Mononuclear cell (primary cell): ENCODE measurements around the gene SOCS3. TPM values are rescaled to one million over a fixed set of nuclear protein-coding genes. Genes with fewer than 3 reads are reported as not detected.
A peak's percentile ranks its signal among the peaks of the same experiment; 100 is the strongest.
"Not testable (repeated sequence)": the region's sequence is repeated elsewhere in the genome, so short reads cannot be mapped to it uniquely, and the experiment has no call there.

Experiments
- H3K27me3 ChIP-seq: 2 replicates; pipeline ENCODE4 v1.6.0; 2011; ENCODE audit warnings: low read length, control low read depth; ENCODE audit not compliant: insufficient read depth
- H3K4me1 ChIP-seq: 2 replicates; pipeline ENCODE4 v1.5.1; 2011; ENCODE audit warnings: mild to moderate bottlenecking, low read length, control low read depth; ENCODE audit not compliant: insufficient read depth
- H3K4me3 ChIP-seq: 2 replicates; pipeline ENCODE4 v1.5.1; 2011; ENCODE audit warnings: mild to moderate bottlenecking, low read length, moderate library complexity
- H3K9me3 ChIP-seq: 2 replicates; pipeline ENCODE4 v1.5.1; 2011; ENCODE audit warnings: low read depth, mild to moderate bottlenecking, control low read depth, low read length
- total RNA-seq: library from RNA; depleted of rRNA; stranded (reverse); fragments of >200 nt; gene quantifications from one replicate; pipeline ENCODE4 v1.2.3, GENCODE V29; 2012

The SOCS3 gene
- total RNA-seq, 1 donor: 503 TPM

- Histone ChIP-seq H3K27me3 (no peaks in the 10 kb centered on the region), H3K9me3 (no peaks in the 10 kb centered on the region), H3K4me3 (no peak overlapping the region), H3K4me1 (peaks cover 29% of the 10 kb centered on the region)
These were observed 36.0 kb downstream of the SOCS3 start for GRCh38 chr17:78323826-78324390.

DNA sequence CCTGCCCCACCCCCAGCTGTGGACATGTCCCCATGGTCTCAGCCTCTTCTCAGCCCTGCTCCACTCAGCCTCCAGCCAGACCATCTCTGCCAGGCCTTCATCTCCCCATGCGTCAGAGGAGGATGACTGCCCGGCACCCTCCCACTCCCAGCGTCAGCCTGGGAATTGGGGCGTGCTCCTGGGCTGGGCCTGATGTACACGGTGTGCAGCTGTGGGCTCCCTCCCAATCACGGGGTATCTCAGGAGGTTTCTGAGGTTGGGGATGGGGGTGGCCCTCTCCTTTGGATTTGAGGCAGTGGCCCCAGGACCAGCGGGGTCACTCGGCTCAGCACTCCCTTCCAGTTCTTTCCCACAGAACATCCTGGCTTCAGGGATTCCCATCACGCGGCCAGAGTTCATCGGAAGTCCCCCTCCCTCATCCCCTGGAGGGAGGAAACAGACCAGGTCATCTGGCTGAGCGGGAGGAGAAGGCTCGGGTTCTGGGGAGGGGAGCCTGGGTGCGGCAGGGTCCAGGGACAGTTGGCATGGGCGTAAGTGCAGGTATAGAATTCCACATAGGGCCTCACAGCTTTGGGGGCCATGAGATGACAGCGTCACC is 36.9 kb downstream of the SOCS3 start:
- no peak overlapping the region for H3K4me3 ChIP-seq
- peaks cover 24% of the 10 kb centered on the region for H3K4me1 ChIP-seq
- H3K9me3 ChIP-seq: no peaks in the 10 kb centered on the region
- no peaks in the 10 kb centered on the region for H3K27me3 ChIP-seq

- Histone ChIP-seq H3K9me3 (no peaks in the 10 kb centered on the region), H3K4me3 (no peak overlapping the region)
These were observed 37.5 kb downstream of the SOCS3 start for GRCh38 chr17:78322327-78322857.

GRCh38 chr17:78318843-78319242 is 41.0 kb downstream of the SOCS3 start:
- peaks cover 44% of the 10 kb centered on the region for H3K4me1 ChIP-seq
- H3K4me3 ChIP-seq: no peak overlapping the region
- H3K9me3 ChIP-seq: no peaks in the 10 kb centered on the region
- H3K27me3 ChIP-seq: peaks cover 10% of the 10 kb centered on the region

More at GRCh38 chr17:78322327-78322857, 37.5 kb downstream of the SOCS3 start:
- Histone ChIP-seq H3K4me1 (peaks cover 29% of the 10 kb centered on the region), H3K27me3 (no peaks in the 10 kb centered on the region)

DNA sequence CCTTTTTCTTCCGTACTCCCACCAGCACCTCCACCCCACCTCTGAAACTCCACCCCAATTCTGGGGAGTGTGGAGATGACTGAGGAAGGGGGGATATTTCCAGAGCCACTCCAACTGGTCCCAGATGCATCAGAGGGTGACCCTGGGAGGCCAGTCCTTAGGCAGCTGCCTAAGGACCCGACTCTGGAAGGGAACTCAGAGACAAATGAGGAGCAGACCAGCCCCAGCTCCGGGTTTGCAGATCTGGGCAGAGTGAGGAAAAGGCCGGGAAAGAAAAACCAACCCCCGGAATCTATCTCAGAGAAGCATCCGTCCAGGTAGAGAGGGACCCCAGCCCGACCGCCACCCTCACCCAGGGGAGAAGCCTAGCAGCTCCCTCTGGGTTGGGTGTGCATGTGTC is 41.5 kb downstream of the SOCS3 start:
- peaks cover 43% of the 10 kb centered on the region for H3K4me1 ChIP-seq
- H3K4me3 ChIP-seq: no peak overlapping the region
- H3K9me3 ChIP-seq: no peaks in the 10 kb centered on the region
- H3K27me3 ChIP-seq: peaks cover 10% of the 10 kb centered on the region

DNA sequence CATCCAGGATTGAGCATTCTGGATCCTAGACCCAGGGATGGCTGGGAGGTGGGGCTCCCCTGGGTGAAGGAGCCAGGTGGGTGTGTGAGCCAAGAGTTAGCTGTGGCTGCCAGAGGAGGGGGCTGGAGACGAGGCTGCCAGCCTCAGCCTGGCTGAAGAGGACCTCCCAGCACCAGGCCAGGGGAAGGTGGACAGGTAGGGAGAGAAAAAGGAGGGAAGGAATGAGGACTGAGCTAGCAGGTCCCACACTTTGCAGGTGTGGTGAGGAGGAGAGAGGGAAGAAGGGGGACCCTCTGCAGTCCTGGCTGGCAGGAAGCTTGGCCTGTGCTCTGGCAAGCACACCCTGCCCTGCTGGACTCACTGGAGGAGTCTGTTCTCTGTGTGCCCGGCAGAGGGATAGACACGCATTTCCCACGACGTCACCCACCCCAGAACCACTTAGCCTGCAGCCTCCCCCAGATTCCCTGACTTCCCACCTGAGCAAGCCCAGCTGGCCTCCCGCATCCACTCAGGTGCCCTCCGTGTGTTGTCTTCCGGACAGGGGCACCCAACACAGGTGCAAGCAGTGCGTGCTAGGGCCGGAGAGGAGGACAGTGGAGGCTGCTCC is 42.0 kb downstream of the SOCS3 start:
- H3K4me1 ChIP-seq: peaks cover 43% of the 10 kb centered on the region
- H3K9me3 ChIP-seq: no peaks in the 10 kb centered on the region
- H3K27me3 ChIP-seq: peaks cover 13% of the 10 kb centered on the region
- H3K4me3 ChIP-seq: no peak overlapping the region

- H3K4me3 ChIP-seq: no peak overlapping the region
- H3K9me3 ChIP-seq: no peaks in the 10 kb centered on the region
- peaks cover 19% of the 10 kb centered on the region for H3K27me3 ChIP-seq
- peaks cover 43% of the 10 kb centered on the region for H3K4me1 ChIP-seq
These were observed 42.7 kb downstream of the SOCS3 start for GRCh38 chr17:78316867-78317789.

DNA sequence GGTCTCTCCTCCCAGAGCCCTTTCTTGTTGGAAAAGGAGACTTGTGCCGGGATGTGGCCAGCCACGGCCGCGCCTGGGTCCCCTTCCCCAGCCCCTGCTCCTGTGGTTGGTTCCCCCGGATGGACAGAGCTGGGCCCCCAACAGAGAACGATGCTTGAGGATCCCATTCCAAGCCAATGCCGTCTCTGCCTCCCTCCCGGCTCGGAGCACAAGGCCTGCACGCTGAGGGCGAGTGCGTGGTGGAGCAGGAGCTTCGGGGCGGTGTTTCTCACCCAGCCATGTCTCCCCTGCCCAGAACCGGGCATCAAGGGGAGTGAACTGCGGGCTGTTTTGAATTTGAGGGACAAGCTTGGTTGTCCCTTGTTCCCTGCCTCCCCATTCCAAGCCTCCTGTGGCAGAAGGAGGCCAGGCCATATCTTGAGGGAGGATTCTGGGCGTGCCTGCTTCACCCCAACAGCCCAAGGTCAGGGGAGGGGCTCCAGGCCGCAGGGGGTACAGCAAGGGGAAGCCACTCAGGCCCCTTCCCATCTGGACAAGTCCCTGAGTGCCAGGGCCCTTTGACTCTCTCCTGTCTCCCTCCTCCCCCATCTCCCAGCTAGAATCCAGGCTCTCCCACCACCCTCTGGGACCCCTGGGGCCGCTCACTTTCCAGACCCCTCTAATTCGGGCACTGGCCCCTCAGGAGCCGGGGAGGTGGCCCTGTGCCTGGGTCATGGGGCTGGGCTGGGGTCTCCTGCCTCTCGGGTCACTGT is 43.6 kb downstream of the SOCS3 start:
- Histone ChIP-seq H3K27me3 (peaks cover 19% of the 10 kb centered on the region), H3K4me3 (no peak overlapping the region), H3K4me1 (peaks cover 43% of the 10 kb centered on the region), H3K9me3 (no peaks in the 10 kb centered on the region)

GRCh38 chr17:78315355-78316114 is 44.3 kb downstream of the SOCS3 start:
- peaks cover 19% of the 10 kb centered on the region for H3K27me3 ChIP-seq
- H3K4me1 ChIP-seq: peaks cover 43% of the 10 kb centered on the region
- H3K4me3 ChIP-seq: no peak overlapping the region
- H3K9me3 ChIP-seq: no peaks in the 10 kb centered on the region

DNA sequence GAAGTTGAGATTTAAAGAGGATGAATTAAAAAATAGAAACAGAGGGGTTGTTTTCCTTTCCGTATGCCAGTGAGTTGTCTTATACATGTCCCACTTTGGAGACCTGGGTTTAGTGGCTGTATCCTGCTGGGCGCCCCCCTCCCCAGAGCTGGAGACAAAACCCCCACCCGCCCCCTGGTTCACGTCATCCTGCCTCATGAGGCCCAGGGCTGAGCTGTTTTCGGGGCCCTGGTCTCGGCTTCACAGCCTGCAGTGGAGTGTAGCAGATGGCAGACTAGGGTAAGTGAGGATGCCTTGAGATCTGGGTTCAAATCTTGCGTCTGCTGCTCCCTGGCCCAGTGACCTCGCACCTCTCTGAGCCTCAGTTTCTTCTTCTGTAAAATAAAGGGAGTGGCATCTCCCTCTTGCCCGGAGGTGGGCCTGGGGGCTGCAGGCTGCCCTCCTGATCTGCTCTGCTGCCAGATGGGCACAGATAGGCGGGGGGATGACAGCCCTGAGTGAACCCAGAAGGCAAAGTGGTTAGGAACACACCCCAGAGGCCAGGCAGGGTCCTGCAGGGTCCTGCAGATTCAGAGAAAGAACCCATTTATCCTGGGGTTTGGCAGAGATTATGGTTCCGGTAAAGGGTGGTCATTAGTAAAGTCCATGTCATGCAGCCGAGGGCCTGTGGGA is 45.1 kb downstream of the SOCS3 start:
- peaks cover 43% of the 10 kb centered on the region for H3K4me1 ChIP-seq
- H3K27me3 ChIP-seq: peaks cover 19% of the 10 kb centered on the region
- H3K9me3 ChIP-seq: no peaks in the 10 kb centered on the region
- H3K4me3 ChIP-seq: no peak overlapping the region

- H3K4me1 ChIP-seq: peaks cover 43% of the 10 kb centered on the region
- H3K27me3 ChIP-seq: peaks cover 19% of the 10 kb centered on the region
- H3K4me3 ChIP-seq: peak overlapping the region; percentile 18
- no peaks in the 10 kb centered on the region for H3K9me3 ChIP-seq
These were observed 45.9 kb downstream of the SOCS3 start for GRCh38 chr17:78313735-78314648.

DNA sequence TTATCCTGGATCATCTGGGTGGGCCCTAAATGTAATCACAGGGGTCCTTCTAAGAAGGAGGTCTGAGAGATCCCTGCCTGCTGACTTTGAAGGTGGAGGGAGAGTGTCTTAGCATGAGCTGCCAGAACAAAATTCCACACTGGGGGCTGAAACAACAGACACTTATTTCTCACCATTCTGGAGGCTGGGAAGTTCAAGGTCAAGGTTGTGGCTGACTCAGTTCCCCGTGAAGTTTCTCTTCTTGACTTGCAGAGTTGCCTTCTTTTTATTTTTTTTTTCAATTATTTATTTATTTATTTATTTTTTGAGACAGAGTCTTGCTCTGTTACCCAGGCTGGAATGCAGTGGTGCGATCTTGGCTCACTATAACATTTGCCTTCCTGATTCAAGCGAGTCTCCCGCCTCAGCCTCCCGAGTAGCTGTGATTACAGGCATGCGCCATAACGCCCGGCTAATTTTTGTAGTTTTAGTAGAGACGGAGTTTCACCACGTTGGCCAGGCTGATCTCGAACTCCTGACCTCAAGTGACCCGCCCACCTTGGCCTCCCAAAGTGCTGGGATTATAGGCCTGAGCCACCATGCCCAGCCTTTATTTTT is 50.1 kb downstream of the SOCS3 start:
- not testable (repeated sequence) for H3K4me3 ChIP-seq

More for the DNA sequence above, 50.1 kb downstream of the SOCS3 start:
- Histone ChIP-seq H3K27me3 (peaks cover 12% of the 10 kb centered on the region), H3K4me1 (peaks cover 12% of the 10 kb centered on the region)
- H3K9me3 ChIP-seq: not testable (repeated sequence)
